NCI-H1092 treated with DMSO at 0.1 percent for 48 hours (cell line): Measurements from ENCODE around the gene RRP9.
"Not testable (repeated sequence)": the region's sequence is repeated elsewhere in the genome, so short reads cannot be mapped to it uniquely, and the experiment has no call there.

ENCODE experiments used
- DNase-seq: peaks from one replicate; lab custom pipeline; 2025; lab: John Stamatoyannopoulos, UW

RRP9 gene

DNA sequence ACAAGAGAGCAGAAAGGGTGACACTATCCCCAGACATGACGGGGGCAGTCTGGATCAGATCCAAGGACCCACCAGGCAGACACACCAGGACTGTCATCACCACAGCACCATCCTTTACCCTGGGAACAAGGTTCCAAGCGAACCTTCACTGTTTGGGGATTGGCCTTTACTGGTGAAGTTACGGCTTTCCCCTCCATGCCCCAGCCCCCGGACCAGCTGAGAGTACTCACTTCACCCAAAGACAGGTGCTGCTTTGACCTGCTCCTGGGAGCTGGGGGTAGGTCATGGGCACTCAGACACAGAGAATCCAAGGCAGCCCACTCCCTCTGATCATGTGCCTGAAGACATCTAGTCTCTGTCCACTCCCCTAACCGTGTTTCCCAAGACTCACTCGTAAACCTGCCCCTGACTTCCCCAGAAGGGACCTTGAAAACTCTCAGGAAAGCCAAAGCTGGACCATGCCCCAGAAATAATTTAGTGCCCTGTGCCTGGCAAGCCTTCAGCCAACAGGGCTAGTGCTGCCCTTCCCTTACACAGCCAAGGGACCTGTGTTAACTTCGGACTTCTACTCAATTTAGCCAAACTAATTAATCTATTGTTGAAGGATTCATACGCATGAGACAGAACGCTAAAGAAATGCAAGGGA is 2.8 kb downstream of the RRP9 start:
- no peak for DNase-seq

GRCh38 chr3:51937611-51938450 is 3.9 kb downstream of the RRP9 start:
- no peak for DNase-seq

DNA sequence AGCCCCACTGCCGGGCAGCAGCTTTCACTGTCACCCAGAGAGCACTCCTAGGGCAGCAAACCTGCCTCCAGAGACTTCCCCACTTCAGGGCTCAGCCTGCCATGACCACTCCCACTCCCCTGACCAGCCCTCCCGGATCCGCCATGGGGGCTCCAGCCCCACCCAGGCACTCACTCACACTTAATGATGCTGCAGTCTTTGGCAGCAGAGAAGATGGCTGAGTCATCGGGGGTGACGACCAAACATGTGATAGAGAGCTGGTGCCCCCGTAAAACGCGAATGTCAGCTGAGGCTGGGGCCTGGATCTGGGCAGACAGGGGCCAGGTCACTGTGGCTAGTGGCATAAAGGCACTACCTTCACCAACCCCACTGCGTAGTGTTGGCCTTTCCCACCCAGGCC is 4.7 kb downstream of the RRP9 start:
- no peak for DNase-seq

DNA sequence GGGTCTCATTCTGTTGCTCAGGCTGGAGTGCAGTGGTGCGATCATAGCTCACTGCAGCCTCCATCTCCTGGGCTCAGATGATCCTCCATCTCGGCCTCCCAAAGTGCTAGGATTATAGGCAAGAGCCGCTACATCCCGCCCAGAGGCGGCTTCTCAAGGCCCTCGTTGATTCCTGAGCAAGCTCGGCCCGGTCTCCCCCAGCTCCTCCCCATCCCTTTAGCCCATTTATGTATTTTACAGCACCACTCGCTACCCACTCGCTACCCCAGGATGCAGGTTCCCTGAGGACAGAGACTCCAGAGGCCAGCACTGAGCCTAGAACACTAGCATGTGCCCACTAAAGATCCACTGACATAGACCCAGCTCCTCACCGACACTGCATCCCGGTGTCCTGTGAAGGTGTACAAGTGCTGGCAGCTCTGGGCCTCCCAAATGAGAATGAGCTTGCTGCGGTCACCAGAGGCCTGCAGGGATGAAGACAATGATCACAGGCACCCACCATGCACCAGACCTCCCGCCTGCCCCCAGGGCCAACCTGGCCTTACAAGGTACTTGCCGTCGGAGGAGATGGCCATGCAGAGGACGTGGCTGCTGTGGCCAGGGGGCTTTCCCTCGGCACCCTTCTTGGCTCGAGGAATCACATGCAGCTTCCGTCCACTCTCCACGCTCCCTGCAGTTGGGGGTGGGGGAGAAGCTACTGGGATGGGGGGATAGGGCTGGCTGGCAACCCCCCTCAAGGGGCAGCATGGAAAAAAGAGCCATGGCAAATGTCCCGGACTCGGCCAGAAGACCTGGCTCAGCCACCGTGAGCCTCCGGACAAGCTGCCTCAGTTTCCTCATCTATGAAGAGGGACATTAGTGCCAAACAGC is 5.6 kb downstream of the RRP9 start:
- no peak for DNase-seq

GRCh38 chr3:51934991-51935885 is 6.5 kb downstream of the RRP9 start:
- DNase-seq = no peak

DNA sequence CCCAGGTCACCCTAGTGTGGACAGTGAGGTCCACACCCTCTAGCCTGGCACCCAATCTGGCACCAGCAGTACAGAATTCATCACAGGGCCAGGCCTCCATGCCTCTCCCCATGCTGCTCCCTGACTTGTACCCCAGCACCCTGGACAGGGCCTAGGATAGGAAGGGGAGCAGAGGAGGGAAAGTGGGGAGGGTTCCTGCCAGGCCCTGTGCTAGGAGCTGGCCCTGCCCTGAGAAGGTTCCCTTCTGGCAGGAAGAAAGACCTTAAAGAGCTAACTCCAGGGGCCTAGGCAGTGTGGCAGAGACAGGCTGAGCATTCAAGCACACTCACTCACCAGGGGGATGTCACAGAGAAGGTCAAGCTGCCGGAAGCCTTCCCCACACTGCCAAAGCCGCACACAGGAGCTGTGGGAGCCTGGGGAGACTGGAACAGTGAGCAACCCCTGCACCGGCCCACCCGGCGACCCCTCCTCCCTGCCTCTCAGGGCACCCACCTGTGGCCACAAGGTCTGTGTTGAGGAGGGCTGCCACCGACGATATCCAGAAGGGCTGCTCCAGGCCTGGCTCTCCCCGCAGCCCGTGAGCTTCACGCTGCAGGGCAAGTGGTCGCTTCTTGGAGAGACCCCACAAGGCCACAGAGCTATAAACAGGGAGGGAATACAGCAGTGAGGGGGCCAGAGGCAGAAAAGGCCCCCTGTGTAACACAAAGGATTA is 7.4 kb downstream of the RRP9 start:
- no peak for DNase-seq

DNA sequence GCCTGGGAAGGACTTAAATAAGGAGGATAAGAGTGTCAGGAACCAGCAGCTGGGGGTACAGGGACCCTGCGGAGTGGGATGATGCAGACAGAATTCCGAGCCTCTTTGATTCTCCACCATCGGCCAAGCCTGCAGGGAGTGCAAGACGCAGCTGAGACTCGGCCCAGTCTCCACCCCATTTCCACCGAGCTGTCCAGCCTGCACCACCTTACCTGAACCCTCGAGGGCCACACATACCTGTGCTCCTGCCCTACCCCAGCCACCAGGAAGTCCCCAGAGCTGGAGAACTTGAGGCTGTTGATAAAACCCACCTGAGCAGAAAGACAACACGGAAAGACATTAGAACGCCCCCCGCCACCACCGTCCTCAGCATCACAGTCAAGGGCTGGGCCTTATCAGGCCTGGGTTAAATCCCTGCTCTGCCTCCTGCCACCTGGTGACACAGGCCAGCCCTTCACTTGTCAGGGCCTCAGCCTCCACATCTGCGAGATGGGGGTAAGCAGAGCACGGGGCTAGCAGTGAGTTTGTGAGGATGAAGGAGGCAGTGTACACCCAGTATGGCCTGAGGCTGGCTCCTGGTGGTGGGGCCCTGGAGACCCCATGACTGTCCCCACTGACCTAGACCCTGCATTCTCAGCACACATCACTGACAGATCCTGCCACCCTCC is 8.1 kb downstream of the RRP9 start:
- DNase-seq = no peak

- no peak for DNase-seq
Observed at GRCh38 chr3:51932471-51933370, 9.0 kb downstream of the RRP9 start.

- DNase-seq = no peak
Observed at GRCh38 chr3:51931756-51932155, 9.9 kb downstream of the RRP9 start.

- DNase-seq = no peak
Observed at GRCh38 chr3:51930439-51930838, 11.3 kb downstream of the RRP9 start.

- DNase-seq = no peak
Observed at GRCh38 chr3:51929420-51930003, 12.2 kb downstream of the RRP9 start.

- DNase-seq = not testable (repeated sequence)
Observed at GRCh38 chr3:51928981-51929380, 12.7 kb downstream of the RRP9 start.

GRCh38 chr3:51928438-51928837 is 13.3 kb downstream of the RRP9 start:
- no peak for DNase-seq

DNA sequence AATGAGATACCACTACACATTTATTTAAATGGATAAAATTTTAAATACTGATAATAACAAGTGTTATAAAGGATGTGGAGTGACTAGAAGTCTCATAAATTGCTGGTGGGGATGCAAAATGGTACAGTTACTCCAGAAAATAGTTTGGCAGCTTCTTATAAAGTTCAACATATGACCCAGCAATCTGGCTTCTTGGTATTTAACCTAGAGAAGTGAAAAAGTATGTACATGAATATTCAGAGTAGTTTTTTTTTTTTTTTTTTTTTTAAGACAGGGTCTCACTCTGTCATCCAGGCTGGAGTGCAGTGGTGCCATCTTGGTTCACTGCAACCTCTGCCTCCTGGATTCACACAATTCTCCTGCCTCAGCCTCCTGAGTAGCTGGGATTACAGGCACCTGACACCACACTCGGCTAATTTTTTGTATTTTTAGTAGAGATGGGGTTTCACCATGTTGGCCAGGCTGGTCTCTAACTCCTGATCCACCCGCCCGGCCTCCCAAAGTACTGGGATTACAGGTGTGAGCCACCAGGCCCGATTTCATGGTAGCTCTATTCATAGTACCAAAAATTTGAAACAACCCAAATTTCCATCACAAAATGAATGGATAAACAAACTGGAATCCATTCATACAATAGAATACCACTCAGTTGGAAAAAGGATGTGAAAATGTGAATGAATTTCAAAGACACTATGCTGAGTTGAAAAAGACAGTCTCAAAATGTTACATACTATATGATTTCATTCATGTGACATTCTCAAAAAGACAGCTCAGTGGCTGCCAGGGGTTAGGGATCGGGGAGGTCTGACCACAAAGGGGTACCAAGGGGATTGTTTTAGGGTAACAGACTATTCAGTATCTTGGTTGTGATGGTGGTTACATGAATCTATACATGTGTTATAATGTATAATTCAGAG is 14.4 kb downstream of the RRP9 start:
- no peak for DNase-seq

DNA sequence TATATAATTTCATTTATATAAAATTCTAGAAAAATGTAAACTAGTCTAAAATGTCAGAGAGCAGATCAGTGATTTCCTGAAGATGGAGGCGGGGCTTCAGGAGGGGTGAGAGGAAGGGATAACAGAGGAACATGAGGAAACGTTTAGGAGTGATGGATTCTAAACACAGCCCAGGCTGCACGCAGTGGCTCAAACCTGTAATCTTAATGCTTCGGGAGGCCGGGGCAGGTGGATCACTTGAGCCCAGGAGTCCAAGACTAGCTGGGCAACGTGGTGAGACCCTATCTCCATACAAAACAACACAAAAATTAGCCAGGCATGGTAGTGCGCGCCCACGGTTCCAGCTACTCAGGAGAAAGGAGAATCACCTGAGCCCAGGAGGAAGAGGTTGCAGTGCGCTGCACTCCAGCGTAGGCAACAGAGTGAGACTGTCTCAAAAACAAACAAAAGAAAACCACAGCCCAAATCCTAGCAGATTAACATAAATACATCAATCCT is 20.6 kb downstream of the RRP9 start:
- no peak for DNase-seq

DNA sequence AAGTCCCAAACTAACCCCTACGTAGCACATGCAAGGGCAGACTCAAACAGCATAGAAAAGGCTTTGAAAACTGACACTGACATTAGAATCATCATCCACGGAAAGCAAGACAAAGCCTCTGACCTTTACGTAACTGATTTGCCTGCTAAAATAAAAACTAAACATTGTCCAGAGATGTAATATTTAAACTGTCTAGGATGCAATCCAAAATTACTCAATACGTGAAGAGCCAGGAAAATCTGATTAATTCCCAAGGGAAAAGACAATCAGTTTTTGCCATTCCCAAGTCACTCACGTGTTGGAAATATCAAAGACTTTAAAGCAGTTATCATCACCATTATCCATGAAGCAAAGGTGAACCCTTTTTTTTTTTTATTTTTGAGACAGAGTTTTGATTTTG is 25.3 kb downstream of the RRP9 start:
- DNase-seq = no peak

GRCh38 chr3:51908026-51908425 is 33.7 kb downstream of the RRP9 start:
- no peak for DNase-seq
